HepG2 (cell line): ENCODE data around the gene FDPS. TPM values are rescaled to one million over a fixed set of nuclear protein-coding genes. Genes with fewer than 3 reads are reported as not detected.

ENCODE experiments used
- BRCA1 ChIP-seq: sonication (generic); formaldehyde crosslinking; IDR thresholded peaks from 2 replicates; pipeline ENCODE4 v1.4.0; 2020; ENCODE audit warnings: missing genetic modification reagents
- CEBPG ChIP-seq: IDR thresholded peaks from 2 replicates; pipeline ENCODE4 v1.6.1; 2016
- GTF2F1 ChIP-seq: fragments of 150-350 bp; IDR thresholded peaks from 2 replicates; pipeline ENCODE4 v1.6.1; 2014; ENCODE audit warnings: low read length
- LRRFIP1 ChIP-seq: sonication (generic); formaldehyde crosslinking; conservative IDR thresholded peaks from 2 replicates; pipeline ENCODE4 v1.4.0; 2020; ENCODE audit warnings: missing genetic modification reagents
- NKX3-1 ChIP-seq: sonication (generic); formaldehyde crosslinking; IDR thresholded peaks from 2 replicates; pipeline ENCODE4 v1.5.0; 2020; ENCODE audit warnings: missing genetic modification reagents
- NPAS2 ChIP-seq: sonication (generic); formaldehyde crosslinking; IDR thresholded peaks from 2 replicates; pipeline ENCODE4 v1.8.0; 2022; ENCODE audit warnings: mild to moderate bottlenecking, missing genetic modification reagents, borderline replicate concordance
- POLR2G ChIP-seq: fragments of 200-400 bp; formaldehyde crosslinking; IDR thresholded peaks from 2 replicates; pipeline ENCODE4 v1.6.1; 2018; ENCODE audit warnings: mild to moderate bottlenecking, low read depth, low read length, moderate library complexity
- SAP130 ChIP-seq: IDR thresholded peaks from 2 replicates; pipeline ENCODE4 v1.6.1; 2016; ENCODE audit warnings: low read depth
- SMYD3 ChIP-seq: sonication (generic); formaldehyde crosslinking; IDR thresholded peaks from 2 replicates; pipeline ENCODE4 v1.8.1; 2023; ENCODE audit warnings: mild to moderate bottlenecking, missing genetic modification reagents
- TFAP4 ChIP-seq: sonication (generic); IDR thresholded peaks from 2 replicates; pipeline ENCODE4 v1.6.1; 2016; ENCODE audit warnings: low read depth, borderline replicate concordance
- TFDP2 ChIP-seq: sonication (generic); formaldehyde crosslinking; IDR thresholded peaks from 2 replicates; pipeline ENCODE4 v1.4.0; 2020; ENCODE audit warnings: missing genetic modification reagents
- ZBTB49 ChIP-seq: sonication (generic); formaldehyde crosslinking; IDR thresholded peaks from 2 replicates; pipeline ENCODE4 v1.4.0; 2020; ENCODE audit warnings: missing genetic modification reagents, borderline replicate concordance
- ZFAT ChIP-seq: sonication (generic); formaldehyde crosslinking; conservative IDR thresholded peaks from 2 replicates; pipeline ENCODE4 v1.8.1; 2023; ENCODE audit warnings: missing genetic modification reagents, inconsistent platforms
- ZFP41 ChIP-seq: sonication (generic); formaldehyde crosslinking; IDR thresholded peaks from 2 replicates; pipeline ENCODE4 v1.4.0; 2020; ENCODE audit warnings: mild to moderate bottlenecking, missing genetic modification reagents, borderline replicate concordance
- ZKSCAN8 ChIP-seq: IDR thresholded peaks from 2 replicates; pipeline ENCODE4 v1.6.1; 2016; ENCODE audit warnings: borderline replicate concordance, missing genetic modification reagents, missing compliant biosample characterization
- ZNF224 ChIP-seq: sonication (generic); formaldehyde crosslinking; IDR thresholded peaks from 2 replicates; pipeline ENCODE4 v1.5.0; 2020; ENCODE audit warnings: mild to moderate bottlenecking, missing genetic modification reagents
- ZNF383 ChIP-seq: sonication (generic); formaldehyde crosslinking; IDR thresholded peaks from 2 replicates; pipeline ENCODE4 v1.4.0; 2020; ENCODE audit warnings: missing genetic modification reagents, mild to moderate bottlenecking, borderline replicate concordance
- ZNF441 ChIP-seq: sonication (generic); formaldehyde crosslinking; IDR thresholded peaks from 2 replicates; pipeline ENCODE4 v1.7.0; 2021; ENCODE audit warnings: missing genetic modification reagents, borderline replicate concordance
- ZNF574 ChIP-seq: sonication (generic); formaldehyde crosslinking; IDR thresholded peaks from 2 replicates; pipeline ENCODE4 v1.4.0; 2020; ENCODE audit warnings: missing genetic modification reagents
- ZNF746 ChIP-seq: sonication (generic); formaldehyde crosslinking; IDR thresholded peaks from 2 replicates; pipeline ENCODE4 v1.8.0; 2022; ENCODE audit warnings: mild to moderate bottlenecking, missing genetic modification reagents
- polyA plus RNA-seq, 8 experiments: library from polyadenylated mRNA; depleted of rRNA in 3 of 8; stranded (reverse) in 7 of 8; unstranded in 1 of 8; fragments of >200 nt; fragmentation: Illumina TruSeq in 4 of 8; extraction: Trizol in 4 of 8; gene quantifications; 2 replicates each; pipeline versions ENCODE4 v1.2.1 to v1.2.3, GENCODE V29; 2011 to 2016; ENCODE audit warnings: low read depth in 4 of 8, missing spikeins in 1 of 8, mixed read lengths in 1 of 8; ENCODE audit not compliant: insufficient read depth in 1 of 8
- total RNA-seq, 5 experiments: library from RNA; depleted of rRNA; stranded (reverse); fragments of >200 nt; fragmentation: Illumina TruSeq; extraction: Trizol; gene quantifications; 2 replicates each; pipeline ENCODE4 v1.2.3, GENCODE V29; 2016; ENCODE audit warnings: low read depth in 1 of 5

The FDPS gene
- total and polyA plus RNA-seq, 2 of the 13 experiments (the other 11 are each of a cell fraction or from before 2014, with no cell fraction given): 264 to 519 TPM

GRCh38 chr1:155261852-155262673 lies 46.6 kb upstream of the FDPS start, which contains the start of gene SCAMP3 (continued):
- peak; percentile 41 for TF ChIP-seq TFDP2
- no peak; the same call in 1 of the 2 replicates for TF ChIP-seq ZKSCAN8
- no peak for TF ChIP-seq ZFAT
- peak; percentile 97 for TF ChIP-seq POLR2G
- TF ChIP-seq NPAS2: no peak
- TF ChIP-seq SAP130 (CRISPR knock-in tag): peak; percentile 95
- TF ChIP-seq ZNF746 (CRISPR knock-in tag): peak; percentile 61; the same call in 1 of the 2 replicates
- TF ChIP-seq GTF2F1: no peak
- peak; percentile 52; the same call in 1 of the 2 replicates for TF ChIP-seq TFAP4
- no peak for TF ChIP-seq BRCA1 (CRISPR knock-in tag)
- TF ChIP-seq ZFP41: peak; percentile 22; the same call in 1 of the 2 replicates
- no peak; the same call in 1 of the 2 replicates for TF ChIP-seq NKX3-1 (CRISPR knock-in tag)
- no peak; the same call in 1 of the 2 replicates for TF ChIP-seq ZNF224
- 0 out of 2 replicates have a peak, but pooled peaks have one; percentile 27 for TF ChIP-seq LRRFIP1
- no peak for TF ChIP-seq ZBTB49 (CRISPR knock-in tag)
- TF ChIP-seq ZNF383 (CRISPR knock-in tag): no peak
- peak; percentile 82 for TF ChIP-seq ZNF574 (CRISPR knock-in tag)
- TF ChIP-seq CEBPG (CRISPR knock-in tag): no peak; the same call in 1 of the 2 replicates
- TF ChIP-seq ZNF441 (CRISPR knock-in tag): no peak
- TF ChIP-seq SMYD3: 0 out of 2 replicates have a peak, but pooled peaks have one; percentile 52
